Endodermal cell (in vitro differentiated cells): ENCODE data around the gene ASAH2. TPM values are rescaled to one million over a fixed set of nuclear protein-coding genes. Genes with fewer than 3 reads are reported as not detected.
A peak's percentile ranks its signal among the peaks of the same experiment; 100 is the strongest.
"Not testable (repeated sequence)": the region's sequence is repeated elsewhere in the genome, so short reads cannot be mapped to it uniquely, and the experiment has no call there.

ENCODE experiments used
- DNase-seq: peaks from one replicate; pipeline ENCODE4 v3.0.0-alpha.2; 2017
- H3K27ac ChIP-seq: 2 replicates; pipeline ENCODE4 v1.5.1; 2013; ENCODE audit warnings: mild to moderate bottlenecking, low read depth, low read length, moderate library complexity
- H3K27me3 ChIP-seq: 2 replicates; pipeline ENCODE4 v1.6.1; 2013; ENCODE audit warnings: mild to moderate bottlenecking, low read length, moderate library complexity; ENCODE audit not compliant: insufficient read depth, control insufficient read depth, poor library complexity, severe bottlenecking
- H3K36me3 ChIP-seq: 2 replicates; pipeline ENCODE4 v1.7.0; 2013; ENCODE audit warnings: mild to moderate bottlenecking, low read length, moderate library complexity; ENCODE audit not compliant: control insufficient read depth, insufficient read depth
- H3K4me1 ChIP-seq: one replicate; pipeline ENCODE4 v1.7.0; 2013; ENCODE audit warnings: low read length; ENCODE audit not compliant: control insufficient read depth, insufficient read depth
- H3K4me3 ChIP-seq: 2 replicates; pipeline ENCODE4 v1.5.1; 2013; ENCODE audit warnings: mild to moderate bottlenecking, low read length, moderate library complexity
- H3K9ac ChIP-seq: 2 replicates; pipeline ENCODE4 v1.6.1; 2013; ENCODE audit warnings: mild to moderate bottlenecking, low read length, moderate library complexity; ENCODE audit not compliant: poor library complexity, severe bottlenecking; ENCODE audit errors: extremely low read depth
- H3K9me3 ChIP-seq: 2 replicates; pipeline ENCODE4 v1.6.1; 2013; ENCODE audit warnings: mild to moderate bottlenecking, low read length, moderate library complexity; ENCODE audit not compliant: control insufficient read depth
- H3K27ac Mint-ChIP-seq: 2 replicates; pipeline ENCODE4 v1.8.0; 2020; ENCODE audit warnings: mixed read lengths
- H3K27me3 Mint-ChIP-seq: 2 replicates; pipeline ENCODE4 v1.8.0; 2021; ENCODE audit warnings: mild to moderate bottlenecking, mixed read lengths; ENCODE audit not compliant: insufficient read depth
- H3K36me3 Mint-ChIP-seq: 2 replicates; pipeline ENCODE4 v1.8.0; 2020; ENCODE audit warnings: low read depth, mixed read lengths
- H3K4me1 Mint-ChIP-seq: 2 replicates; pipeline ENCODE4 v1.8.0; 2020; ENCODE audit warnings: mixed read lengths
- H3K4me3 Mint-ChIP-seq: 2 replicates; pipeline ENCODE4 v1.8.0; 2020; ENCODE audit warnings: mild to moderate bottlenecking, moderate library complexity, mixed read lengths
- H3K9me3 Mint-ChIP-seq: 2 replicates; pipeline ENCODE4 v1.8.0; 2020; ENCODE audit warnings: mild to moderate bottlenecking, mixed read lengths
- WGBS, 2 experiments: methylation state at CpG; one replicate each; pipeline versions ENCODE4 v1.1.5 to v1.1.7; 2013; ENCODE audit warnings: missing lambda C conversion rate in 2 of 2, mixed read lengths in 1 of 2; ENCODE audit not compliant: insufficient coverage in 1 of 2, insufficient read length in 1 of 2; 5-methylcytosine and 5-hydroxymethylcytosine counted together
- total RNA-seq, 2 donors: library from RNA; stranded (reverse); fragmentation: NEBNext Ultra II Directional in 1 of 2; extraction: Animal tissue kit (Norgen Biotek cat#: 25700) in 1 of 2; gene quantifications; 2 replicates in 1 of 2; 3 replicates in 1 of 2; pipeline ENCODE4 v1.2.1, GENCODE V29; 2021
- TF ChIP-seq, protein P1 (sequence below): fragments of 200-600 bp; sonication (generic); conservative IDR thresholded peaks from 2 replicates; pipeline ENCODE4 v1.5.0; 2021; ENCODE audit warnings: antibody characterized with exemption, mild to moderate bottlenecking

ASAH2 gene
- total RNA-seq, 2 donors from 2014 or later: 5.2 to 6.7 TPM

- Histone ChIP-seq H3K27ac (no peak overlapping the region), H3K4me3 (no peak overlapping the region), H3K36me3 (no peaks in the 10 kb centered on the region), H3K4me1 (no peaks in the 10 kb centered on the region), H3K9ac (no peak overlapping the region), H3K27me3 (peaks cover 9% of the 10 kb centered on the region), H3K9me3 (no peaks in the 10 kb centered on the region)
- H3K27ac Mint-ChIP-seq: no peak overlapping the region
- TF ChIP-seq, protein P1, sequence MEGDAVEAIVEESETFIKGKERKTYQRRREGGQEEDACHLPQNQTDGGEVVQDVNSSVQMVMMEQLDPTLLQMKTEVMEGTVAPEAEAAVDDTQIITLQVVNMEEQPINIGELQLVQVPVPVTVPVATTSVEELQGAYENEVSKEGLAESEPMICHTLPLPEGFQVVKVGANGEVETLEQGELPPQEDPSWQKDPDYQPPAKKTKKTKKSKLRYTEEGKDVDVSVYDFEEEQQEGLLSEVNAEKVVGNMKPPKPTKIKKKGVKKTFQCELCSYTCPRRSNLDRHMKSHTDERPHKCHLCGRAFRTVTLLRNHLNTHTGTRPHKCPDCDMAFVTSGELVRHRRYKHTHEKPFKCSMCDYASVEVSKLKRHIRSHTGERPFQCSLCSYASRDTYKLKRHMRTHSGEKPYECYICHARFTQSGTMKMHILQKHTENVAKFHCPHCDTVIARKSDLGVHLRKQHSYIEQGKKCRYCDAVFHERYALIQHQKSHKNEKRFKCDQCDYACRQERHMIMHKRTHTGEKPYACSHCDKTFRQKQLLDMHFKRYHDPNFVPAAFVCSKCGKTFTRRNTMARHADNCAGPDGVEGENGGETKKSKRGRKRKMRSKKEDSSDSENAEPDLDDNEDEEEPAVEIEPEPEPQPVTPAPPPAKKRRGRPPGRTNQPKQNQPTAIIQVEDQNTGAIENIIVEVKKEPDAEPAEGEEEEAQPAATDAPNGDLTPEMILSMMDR: no peak
- H3K27me3 Mint-ChIP-seq: peaks cover 11% of the 10 kb centered on the region
- no peaks in the 10 kb centered on the region for H3K36me3 Mint-ChIP-seq
- peaks cover 1% of the 10 kb centered on the region for H3K9me3 Mint-ChIP-seq
- 90 to 100% methylated on average over 1 to 3 of the region's 3 CpGs for WGBS, 2 experiments
- no peaks in the 10 kb centered on the region for H3K4me1 Mint-ChIP-seq
- H3K4me3 Mint-ChIP-seq: no peak overlapping the region
- no peak for DNase-seq
Observed at GRCh38 chr10:50271564-50272250, 20.4 kb upstream of the ASAH2 start.

DNA sequence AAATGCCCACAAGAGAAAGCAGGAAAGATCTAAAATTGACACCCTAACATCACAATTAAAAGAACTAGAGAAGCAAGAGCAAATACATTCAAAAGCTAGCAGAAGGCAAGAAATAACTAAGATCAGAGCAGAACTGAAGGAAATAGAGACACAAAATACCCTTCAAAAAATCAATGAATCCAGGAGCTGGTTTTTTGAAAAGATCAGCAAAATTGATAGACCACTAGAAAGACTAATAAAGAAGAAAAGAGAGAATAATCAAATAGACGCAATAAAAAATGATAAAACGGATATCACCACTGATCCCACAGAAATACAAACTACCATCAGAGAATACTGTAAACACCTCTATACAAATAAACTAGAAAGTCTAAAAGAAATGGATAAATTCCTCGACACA lies 16.6 kb upstream of the ASAH2 start:
- H3K27me3 Mint-ChIP-seq: peaks cover 25% of the 10 kb centered on the region
- H3K4me1 Mint-ChIP-seq, DNase-seq, H3K27ac ChIP-seq, H3K27ac Mint-ChIP-seq, H3K27me3 ChIP-seq, H3K4me1 ChIP-seq, H3K9ac ChIP-seq, H3K4me3 ChIP-seq, H3K4me3 Mint-ChIP-seq, H3K9me3 ChIP-seq, H3K36me3 ChIP-seq, H3K36me3 Mint-ChIP-seq: not testable (repeated sequence)
- peaks cover 21% of the 10 kb centered on the region for H3K9me3 Mint-ChIP-seq
- WGBS, 2 experiments: no CpG with 5 or more reads among the region's 3 CpGs

- WGBS, 2 experiments: 93 to 94% methylated on average over 4 to 10 of the region's 10 CpGs
- H3K4me3 ChIP-seq, H3K27ac Mint-ChIP-seq, H3K9ac ChIP-seq, H3K9me3 ChIP-seq, H3K4me1 Mint-ChIP-seq, H3K36me3 Mint-ChIP-seq, H3K4me3 Mint-ChIP-seq, H3K36me3 ChIP-seq, H3K4me1 ChIP-seq, H3K27me3 ChIP-seq, H3K27ac ChIP-seq: not testable (repeated sequence)
- peak; percentile 47 for DNase-seq
- peaks cover 21% of the 10 kb centered on the region for H3K27me3 Mint-ChIP-seq
- peaks cover 34% of the 10 kb centered on the region for H3K9me3 Mint-ChIP-seq
Observed at GRCh38 chr10:50262625-50263024, 11.3 kb upstream of the ASAH2 start.

DNA sequence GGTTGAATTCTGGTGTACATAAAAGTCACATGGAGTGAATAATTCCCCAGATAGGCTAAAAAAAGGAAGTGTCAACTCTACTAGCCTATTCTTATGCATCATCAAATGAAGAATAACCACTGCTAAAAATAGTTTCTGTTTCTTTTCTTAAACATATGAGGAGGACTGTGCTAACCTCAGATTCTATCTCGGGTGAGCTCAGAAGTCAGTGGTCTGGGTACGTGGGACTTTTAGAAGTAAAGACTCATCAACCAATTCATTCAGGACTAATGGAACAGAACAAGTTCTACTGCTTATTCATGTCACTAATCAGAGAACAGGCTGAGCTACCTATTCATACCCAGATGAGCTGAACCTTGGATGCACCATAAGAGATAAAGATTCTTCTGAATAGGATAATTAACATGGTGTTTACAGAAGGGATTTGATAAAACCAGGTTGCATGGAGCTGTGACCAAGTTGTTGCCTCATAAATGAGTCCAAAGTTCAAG lies 9.5 kb upstream of the ASAH2 start:
- Histone ChIP-seq H3K9me3 (no peaks in the 10 kb centered on the region), H3K4me3 (no peak overlapping the region), H3K36me3 (no peaks in the 10 kb centered on the region), H3K9ac (no peak overlapping the region), H3K27ac (no peak overlapping the region), H3K27me3 (no peaks in the 10 kb centered on the region), H3K4me1 (peaks cover 6% of the 10 kb centered on the region)
- Mint-ChIP-seq H3K36me3 (no peaks in the 10 kb centered on the region), H3K4me3 (no peak overlapping the region), H3K4me1 (peaks cover 7% of the 10 kb centered on the region), H3K27ac (no peak overlapping the region), H3K27me3 (peaks cover 13% of the 10 kb centered on the region), H3K9me3 (peaks cover 34% of the 10 kb centered on the region)
- 88 to 93% methylated on average over 2 of the region's 2 CpGs for WGBS, 2 experiments
- DNase-seq: no peak
- TF ChIP-seq, protein P1: no peak
